Forelimb muscle (tissue), 1 donor: ENCODE data around the gene UBA3. TPM values are rescaled to one million over a fixed set of nuclear protein-coding genes. Genes with fewer than 3 reads are reported as not detected.

Source experiments
- DNase-seq: peaks from one replicate; pipeline ENCODE4 v3.0.0-alpha.2; 2013; ENCODE audit warnings: low read depth
- polyA plus RNA-seq: library from polyadenylated mRNA; unstranded; fragments of 120-200 nt; gene quantifications from one replicate; pipeline ENCODE4 v1.2.1, GENCODE V29; 2013; ENCODE audit not compliant: insufficient read length

UBA3 gene
- polyA plus RNA-seq, 1 donor: 47.6 TPM

DNA sequence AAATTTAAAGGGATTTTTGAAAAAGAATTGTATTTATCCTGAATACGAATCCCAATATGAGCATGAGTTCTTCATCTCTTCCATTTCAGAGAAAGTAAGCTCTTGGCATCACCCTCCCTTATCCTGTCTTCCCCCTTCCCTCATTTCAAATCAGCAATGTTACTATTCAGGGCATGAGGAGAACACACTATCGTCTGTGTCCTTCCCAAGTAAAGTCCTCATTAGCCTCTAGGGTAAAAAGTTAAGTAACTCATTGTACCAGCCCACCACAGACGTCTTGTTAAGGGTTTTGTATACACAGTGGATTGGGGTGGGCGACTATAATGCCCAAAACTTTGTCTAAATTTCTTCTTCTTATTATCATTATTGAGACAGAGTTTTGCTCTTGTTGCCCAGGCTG lies 19.4 kb upstream of the UBA3 start:
- no peak for DNase-seq

DNA sequence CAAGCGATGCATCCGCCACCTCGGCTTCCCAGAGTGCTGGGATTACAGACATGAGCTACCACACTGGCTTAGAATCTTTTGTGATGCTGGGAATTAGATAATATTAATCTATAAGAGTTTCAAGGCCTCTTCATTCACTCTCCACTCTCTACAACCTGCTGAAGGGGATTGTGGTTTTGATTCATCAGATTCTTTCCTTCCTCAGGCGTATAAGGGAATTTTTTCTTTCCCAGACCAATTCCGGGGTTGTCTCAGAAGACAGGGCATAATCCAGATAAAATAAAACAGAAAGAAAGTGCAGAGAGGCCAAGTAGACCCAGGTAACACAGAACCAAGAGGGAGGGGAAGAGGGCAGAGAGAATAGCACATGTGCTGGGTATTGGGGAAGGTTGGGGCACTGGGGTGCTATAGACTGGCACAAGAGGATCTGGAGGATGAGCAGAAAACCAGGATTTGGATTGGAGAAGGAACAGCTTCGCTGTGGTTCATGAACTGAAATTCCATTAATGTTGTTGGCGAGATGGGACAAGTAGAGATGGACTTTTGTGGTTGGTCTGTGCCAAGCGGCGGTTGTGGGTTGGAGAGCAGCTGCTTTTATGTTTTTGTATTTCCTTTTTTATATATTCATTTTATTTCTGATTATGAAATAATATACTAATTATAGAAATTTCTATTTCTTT lies 17.4 kb upstream of the UBA3 start:
- DNase-seq: no peak

- DNase-seq: no peak
Observed at GRCh38 chr3:69096299-69096698, 16.1 kb upstream of the UBA3 start.

- DNase-seq: no peak
Observed at GRCh38 chr3:69095636-69096035, 15.5 kb upstream of the UBA3 start.

GRCh38 chr3:69094467-69095205 lies 14.5 kb upstream of the UBA3 start:
- no peak for DNase-seq

GRCh38 chr3:69092030-69092516 lies 11.9 kb upstream of the UBA3 start:
- no peak for DNase-seq

DNA sequence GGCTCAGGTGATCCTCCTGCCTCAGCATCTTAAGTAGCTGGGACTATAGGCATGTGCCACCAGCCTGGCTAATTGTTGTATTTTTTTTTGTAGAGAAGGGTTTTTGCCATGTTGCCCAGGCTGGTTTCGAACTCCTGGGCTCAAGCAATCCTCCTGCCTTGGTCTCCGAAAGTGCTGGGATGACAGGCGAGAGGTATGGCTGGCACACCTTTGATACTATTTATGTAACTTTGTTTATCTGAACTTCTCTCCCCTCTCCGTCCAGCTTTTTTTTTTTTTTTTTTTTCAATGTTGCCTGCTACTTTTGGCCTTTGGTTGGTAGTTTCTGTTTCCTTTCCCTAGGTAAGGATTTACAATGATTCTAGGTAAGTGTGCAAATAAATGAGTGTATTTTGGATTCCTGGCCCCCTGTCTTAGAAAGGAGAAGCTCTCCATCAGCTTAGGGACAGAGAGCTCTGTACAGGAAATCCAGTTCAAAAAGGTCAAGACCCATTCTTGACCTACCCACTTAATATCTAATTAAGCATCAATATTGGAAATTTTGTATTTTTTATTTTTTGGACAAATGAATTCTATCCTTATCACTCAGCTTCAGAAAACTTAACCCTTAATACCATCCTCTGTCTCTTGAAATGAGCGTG lies 11.3 kb upstream of the UBA3 start:
- DNase-seq: no peak

DNA sequence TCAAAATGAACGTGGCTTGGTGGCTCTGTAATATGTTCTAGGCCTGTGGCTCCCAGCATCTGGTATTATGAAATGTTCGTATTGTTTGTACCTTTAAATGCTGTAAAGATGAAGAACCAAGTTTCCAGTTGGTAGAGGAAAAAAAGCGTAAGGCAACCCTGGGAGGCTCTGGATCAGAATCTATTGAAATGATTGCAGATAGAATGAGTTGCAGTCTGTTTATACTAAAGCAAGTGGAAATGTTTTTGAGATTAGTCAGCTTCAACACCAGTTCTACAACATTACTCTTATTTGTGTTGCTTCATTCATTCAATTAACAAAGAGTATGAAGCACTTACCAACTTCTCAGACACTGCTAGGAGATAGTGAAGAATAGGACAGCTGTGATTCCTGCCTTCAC lies 9.9 kb upstream of the UBA3 start:
- no peak for DNase-seq

GRCh38 chr3:69088063-69088462 lies 7.9 kb upstream of the UBA3 start:
- DNase-seq: no peak

DNA sequence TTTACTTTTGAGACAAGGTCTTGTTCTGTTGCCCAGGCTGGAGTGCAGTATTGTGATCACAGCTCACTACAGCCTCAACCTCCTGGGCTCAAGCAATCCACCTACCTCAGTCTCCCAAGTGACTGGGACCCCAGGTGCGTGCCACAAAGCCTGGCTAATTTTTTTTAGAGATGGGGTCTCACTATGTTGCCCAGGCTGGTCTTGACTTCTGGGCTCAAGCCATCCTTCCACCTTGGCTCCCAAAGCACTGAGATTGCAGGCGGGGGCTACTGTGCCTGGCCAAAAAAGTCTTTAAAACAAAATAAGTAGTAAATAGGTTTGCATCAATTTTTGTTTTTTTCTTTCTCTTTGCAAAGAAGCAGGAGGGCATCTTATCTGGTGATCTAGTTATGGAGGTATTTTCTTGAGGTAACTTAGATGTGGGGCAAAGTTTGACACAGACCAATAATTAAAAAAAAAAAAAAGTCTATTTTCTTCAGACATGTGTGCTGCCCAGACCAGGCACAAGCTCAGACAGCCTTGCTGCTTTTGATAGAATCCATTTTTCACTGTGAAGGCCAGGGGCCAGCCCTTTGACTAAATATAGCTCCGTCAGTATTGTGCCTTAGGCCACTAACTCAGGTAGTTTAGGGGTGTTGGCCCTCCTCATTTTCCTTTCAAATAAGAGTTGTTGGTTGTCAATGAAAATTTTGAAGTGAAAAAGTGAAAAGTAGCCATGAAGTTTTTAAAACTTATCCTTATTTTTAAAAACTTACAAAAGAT lies 7.0 kb upstream of the UBA3 start:
- no peak for DNase-seq

DNA sequence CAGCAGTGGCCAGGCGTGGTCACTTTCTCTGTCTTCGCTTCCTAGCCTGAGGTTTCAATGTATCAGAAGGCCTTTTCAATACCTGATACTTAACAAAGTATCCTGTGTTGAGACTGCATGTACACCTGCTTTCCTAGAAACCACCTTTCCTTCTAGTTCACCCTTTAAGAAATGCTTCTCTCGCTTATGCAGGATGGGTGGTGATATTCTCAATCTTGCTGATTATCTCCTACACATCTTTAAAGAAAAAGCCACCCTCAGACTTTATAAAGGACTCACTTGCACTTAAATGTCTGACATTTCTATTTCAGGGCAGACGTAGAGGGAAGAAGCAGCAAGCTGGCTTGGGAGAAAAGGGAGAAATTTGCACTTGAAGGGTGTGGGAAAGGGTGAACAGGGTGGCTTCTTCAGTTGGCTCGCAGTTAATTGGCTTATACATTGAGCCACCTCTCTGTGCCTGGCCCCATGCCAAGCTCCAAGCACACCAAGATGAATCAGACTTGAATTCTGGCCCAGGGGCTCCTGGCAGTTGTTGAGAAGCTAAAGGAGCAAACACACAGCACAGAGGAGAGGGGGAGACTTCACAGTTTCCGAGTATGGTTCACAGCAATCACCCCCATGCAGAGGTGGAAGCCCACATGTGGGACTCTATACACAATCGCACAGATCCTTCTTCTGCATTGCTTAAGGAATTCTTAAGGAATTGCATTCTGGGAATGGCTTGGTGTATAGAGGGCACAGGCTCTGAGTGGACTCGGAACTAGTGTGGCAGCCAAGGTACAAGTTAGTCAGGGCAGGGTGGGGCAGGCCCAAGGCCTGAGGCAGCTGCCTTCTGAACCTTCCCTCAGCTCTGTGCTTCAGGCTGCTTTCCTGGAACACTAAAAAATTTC lies 5.9 kb upstream of the UBA3 start:
- no peak for DNase-seq

DNA sequence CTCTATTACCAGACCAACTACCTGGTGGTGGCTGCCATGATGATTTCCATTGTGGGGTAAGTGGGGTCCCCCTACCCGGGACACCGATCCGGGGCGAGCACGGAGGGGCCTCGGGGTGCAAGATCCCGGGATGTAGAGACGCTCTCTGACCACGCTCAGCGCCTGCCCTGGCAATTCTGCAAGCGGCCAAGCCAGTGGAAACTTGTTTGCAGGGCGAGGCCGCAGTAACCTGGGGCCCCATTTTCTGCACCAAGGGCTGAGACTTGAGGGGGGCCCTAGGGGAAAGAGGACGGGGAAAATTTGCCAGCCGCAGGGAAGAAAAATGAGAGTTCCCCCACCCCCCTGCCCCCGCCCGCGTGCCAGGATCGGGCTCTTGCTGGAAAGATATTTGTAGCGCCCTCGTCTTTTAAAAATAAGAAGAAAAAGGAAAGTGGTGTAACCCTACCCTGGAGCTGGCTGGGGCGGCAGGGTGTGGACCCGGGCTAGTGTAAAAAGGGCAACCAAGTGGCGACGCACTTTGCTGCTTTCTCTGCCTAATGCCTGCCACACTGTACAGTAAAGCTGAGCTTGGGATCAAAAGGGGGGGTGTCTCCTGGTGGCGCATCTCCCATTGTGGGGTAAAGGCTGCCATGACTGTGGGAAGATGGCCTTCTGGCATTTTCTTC lies 5.1 kb upstream of the UBA3 start:
- DNase-seq: no peak

DNA sequence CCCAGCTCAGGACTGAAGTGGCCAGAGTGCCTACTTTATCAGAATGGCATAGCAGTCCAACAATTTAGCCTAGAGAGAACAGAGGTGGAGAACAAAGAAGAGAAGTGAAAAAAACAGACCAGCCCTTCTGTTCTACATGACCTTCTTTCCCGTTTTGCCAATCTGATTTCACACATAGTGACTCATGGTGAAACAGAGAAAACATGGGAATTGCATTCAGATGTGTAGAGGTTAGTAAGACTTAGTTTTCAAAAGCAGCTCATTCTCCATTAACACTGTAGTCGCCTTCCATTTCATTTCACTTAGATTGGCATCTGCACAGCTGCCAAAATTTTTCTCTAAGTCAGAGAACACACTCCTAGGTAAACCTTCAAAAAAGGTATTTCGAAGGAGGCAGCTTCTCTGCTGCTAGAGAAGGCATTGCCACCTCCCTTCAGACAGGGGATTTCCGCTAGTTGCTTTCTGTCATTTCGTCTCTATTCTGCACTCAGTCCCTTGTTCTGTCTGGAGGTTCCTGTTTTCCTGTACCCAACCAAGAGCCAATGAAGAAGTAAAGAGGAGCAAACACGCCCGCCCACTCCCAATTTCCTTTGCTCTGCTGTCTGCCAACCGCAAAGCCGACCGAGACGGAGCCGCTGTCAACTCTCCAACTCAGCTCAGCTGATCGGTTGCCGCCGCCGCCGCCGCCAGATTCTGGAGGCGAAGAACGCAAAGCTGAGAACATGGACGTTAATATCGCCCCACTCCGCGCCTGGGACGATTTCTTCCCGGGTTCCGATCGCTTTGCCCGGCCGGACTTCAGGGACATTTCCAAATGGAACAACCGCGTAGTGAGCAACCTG lies 4.4 kb upstream of the UBA3 start, which contains the start of gene ARL6IP5:
ARL6IP5 (plus strand) TSS at position 612 of the 842 bp plus-strand sequence; CDS start at position 723, 111 bp downstream.
- peak; percentile 87 for DNase-seq

DNA sequence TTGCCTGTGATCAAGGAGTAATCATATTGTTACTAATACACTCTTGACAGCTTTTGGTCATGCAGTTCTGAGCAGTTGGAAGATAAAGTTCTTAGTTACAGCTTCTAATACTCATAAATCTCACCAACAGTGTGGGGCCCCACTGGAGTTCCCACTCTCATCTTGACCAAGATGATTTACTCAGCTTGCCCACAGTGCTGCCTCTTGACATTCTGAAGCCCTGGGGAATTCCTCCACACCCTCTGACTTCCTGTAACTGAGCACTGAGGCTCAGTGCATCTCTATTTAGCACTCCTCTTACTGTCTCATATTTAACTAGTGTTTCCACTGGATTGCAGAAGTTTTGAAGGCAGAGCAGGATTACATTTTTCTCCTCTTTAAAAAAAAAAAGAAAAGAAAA lies 2.6 kb upstream of the UBA3 start:
- DNase-seq: no peak

GRCh38 chr3:69082361-69082760 lies 2.2 kb upstream of the UBA3 start:
- no peak for DNase-seq

DNA sequence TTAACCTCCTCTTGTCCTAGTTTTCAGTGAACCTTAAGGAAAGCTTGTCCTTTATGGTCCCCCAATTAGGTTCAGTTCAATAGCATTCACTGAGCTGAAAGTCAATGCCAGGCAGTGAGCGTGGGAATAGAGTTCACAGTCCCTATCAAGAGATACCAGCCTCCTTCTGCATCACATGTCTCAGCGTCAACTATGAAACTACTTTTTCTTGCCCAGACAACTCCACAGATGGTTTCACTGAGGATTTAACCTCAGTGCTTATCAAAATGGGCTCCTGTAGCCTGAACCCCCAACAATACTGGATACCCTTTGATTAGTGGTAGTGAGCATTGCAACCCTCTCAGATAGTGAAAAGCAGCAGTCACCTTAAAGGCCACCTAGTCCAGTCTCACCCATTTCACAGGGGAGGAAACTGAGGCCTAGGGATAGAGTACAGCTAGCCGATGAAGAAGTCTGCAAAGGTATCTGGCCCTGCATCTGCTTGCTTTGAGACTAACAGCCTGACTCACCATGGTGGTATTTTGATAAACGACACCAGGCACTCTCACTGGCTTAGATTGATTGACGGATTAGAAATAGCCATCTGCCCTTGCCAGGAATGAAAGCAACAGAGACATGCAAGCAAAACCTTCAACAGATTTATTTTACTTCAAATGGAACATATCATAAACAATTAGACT lies 1.6 kb upstream of the UBA3 start:
- no peak for DNase-seq

GRCh38 chr3:69079269-69080159 lies 651 bp downstream of the UBA3 start:
- DNase-seq: no peak

GRCh38 chr3:69072928-69073327 lies 7.2 kb downstream of the UBA3 start:
- no peak for DNase-seq
